Raji (cell line): ENCODE measurements around the gene KIF23.

ENCODE experiments used
- POLR2A ChIP-seq: IDR thresholded peaks from 2 replicates; pipeline ENCODE4 v1.6.1; 2011; ENCODE audit warnings: low read depth, low read length, control low read depth; ENCODE audit not compliant: insufficient read depth

Gene KIF23

GRCh38 chr15:69415381-69415780 is 1.2 kb downstream of the KIF23 start:
- no peak for TF ChIP-seq POLR2A

- no peak for TF ChIP-seq POLR2A
These were observed 3.4 kb downstream of the KIF23 start for GRCh38 chr15:69417581-69417980.

- TF ChIP-seq POLR2A = no peak
These were observed 7.3 kb downstream of the KIF23 start for GRCh38 chr15:69421498-69421897.

GRCh38 chr15:69422336-69422895 is 8.3 kb downstream of the KIF23 start:
- TF ChIP-seq POLR2A = no peak

- no peak for TF ChIP-seq POLR2A
These were observed 9.9 kb downstream of the KIF23 start for GRCh38 chr15:69424001-69424400.

GRCh38 chr15:69424748-69425413 is 10.7 kb downstream of the KIF23 start:
- no peak for TF ChIP-seq POLR2A

- TF ChIP-seq POLR2A = no peak
These were observed 19.7 kb downstream of the KIF23 start for GRCh38 chr15:69433831-69434230.

GRCh38 chr15:69434238-69434637 is 20.1 kb downstream of the KIF23 start:
- no peak for TF ChIP-seq POLR2A

- TF ChIP-seq POLR2A = no peak
These were observed 20.5 kb downstream of the KIF23 start for GRCh38 chr15:69434679-69435078.

- TF ChIP-seq POLR2A = no peak
These were observed 21.8 kb downstream of the KIF23 start for GRCh38 chr15:69435985-69436384.

- TF ChIP-seq POLR2A = no peak
These were observed 22.8 kb downstream of the KIF23 start for GRCh38 chr15:69436951-69437350.

- no peak for TF ChIP-seq POLR2A
These were observed 25.5 kb downstream of the KIF23 start for GRCh38 chr15:69439623-69440022.

- TF ChIP-seq POLR2A = no peak
These were observed 29.0 kb downstream of the KIF23 start for GRCh38 chr15:69443032-69443611.

- no peak for TF ChIP-seq POLR2A
These were observed 30.5 kb downstream of the KIF23 start for GRCh38 chr15:69444686-69445085.

GRCh38 chr15:69446953-69447352 is 32.8 kb downstream of the KIF23 start:
- no peak for TF ChIP-seq POLR2A

GRCh38 chr15:69450968-69451695 is 37.0 kb downstream of the KIF23 start:
- no peak for TF ChIP-seq POLR2A
